Lower leg skin (tissue), 3 donors: ENCODE data around the gene GPR37L1.

ENCODE experiments used
- POLR2A ChIP-seq, 2 donors: fragments of 450-650 bp; IDR thresholded peaks; one replicate each; pipeline ENCODE4 v1.6.1; 2016 to 2017; ENCODE audit warnings: antibody characterized with exemption in 2 of 2, mild to moderate bottlenecking in 1 of 2, moderate library complexity in 1 of 2
- TF ChIP-seq, protein P1 (sequence below), 3 donors: fragments of 450-650 bp; IDR thresholded peaks; one replicate each; pipeline ENCODE4 v1.5.1; 2016; ENCODE audit warnings: antibody characterized with exemption in 3 of 3, mild to moderate bottlenecking in 3 of 3, moderate library complexity in 2 of 3

DNA sequence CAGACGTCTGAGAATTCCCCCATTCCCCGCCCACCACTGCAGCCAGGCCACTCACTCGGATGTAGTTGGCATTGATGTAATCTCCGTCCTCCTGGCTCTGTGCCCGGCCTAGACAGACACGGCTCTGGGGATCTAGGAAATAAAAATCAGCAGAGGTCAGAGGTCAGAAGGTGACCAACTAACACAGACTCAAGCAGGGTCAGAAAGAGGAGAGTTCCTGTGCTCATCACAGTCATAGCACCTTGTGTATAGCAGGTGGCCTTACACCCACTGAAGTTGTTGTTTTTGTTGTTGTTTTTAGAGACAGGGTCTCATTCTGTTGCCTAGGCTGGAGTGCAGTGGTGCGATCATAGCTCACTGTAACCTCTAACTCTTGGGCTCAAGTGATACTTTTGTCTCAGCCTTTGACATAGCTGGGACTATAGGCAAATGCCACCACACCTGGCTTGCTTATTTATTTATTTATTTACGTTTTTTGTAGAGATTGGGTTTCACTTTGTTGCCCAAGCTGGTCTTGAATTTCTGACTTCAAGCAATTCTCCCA lies 32.8 kb downstream of the GPR37L1 start:
- TF ChIP-seq POLR2A (IDR thresholded peaks at IDR 0.05), result no peak
- TF ChIP-seq, protein P1, sequence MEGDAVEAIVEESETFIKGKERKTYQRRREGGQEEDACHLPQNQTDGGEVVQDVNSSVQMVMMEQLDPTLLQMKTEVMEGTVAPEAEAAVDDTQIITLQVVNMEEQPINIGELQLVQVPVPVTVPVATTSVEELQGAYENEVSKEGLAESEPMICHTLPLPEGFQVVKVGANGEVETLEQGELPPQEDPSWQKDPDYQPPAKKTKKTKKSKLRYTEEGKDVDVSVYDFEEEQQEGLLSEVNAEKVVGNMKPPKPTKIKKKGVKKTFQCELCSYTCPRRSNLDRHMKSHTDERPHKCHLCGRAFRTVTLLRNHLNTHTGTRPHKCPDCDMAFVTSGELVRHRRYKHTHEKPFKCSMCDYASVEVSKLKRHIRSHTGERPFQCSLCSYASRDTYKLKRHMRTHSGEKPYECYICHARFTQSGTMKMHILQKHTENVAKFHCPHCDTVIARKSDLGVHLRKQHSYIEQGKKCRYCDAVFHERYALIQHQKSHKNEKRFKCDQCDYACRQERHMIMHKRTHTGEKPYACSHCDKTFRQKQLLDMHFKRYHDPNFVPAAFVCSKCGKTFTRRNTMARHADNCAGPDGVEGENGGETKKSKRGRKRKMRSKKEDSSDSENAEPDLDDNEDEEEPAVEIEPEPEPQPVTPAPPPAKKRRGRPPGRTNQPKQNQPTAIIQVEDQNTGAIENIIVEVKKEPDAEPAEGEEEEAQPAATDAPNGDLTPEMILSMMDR (IDR thresholded peaks at IDR 0.05), result no peak
